22Rv1 (cell line): ENCODE measurements around the gene TLR6.

Experiments used
- H3K27ac ChIP-seq: fragments of 450-650 bp; 2 replicates; pipeline ENCODE4 v1.5.1; 2017
- CTCF ChIP-seq: fragments of 450-650 bp; IDR thresholded peaks from 2 replicates; pipeline ENCODE4 v1.5.1; 2017; ENCODE audit warnings: mild to moderate bottlenecking
- ZFX ChIP-seq: fragments of 450-650 bp; IDR thresholded peaks from 2 replicates; pipeline ENCODE4 v1.6.1; 2017; ENCODE audit warnings: antibody characterized with exemption, borderline replicate concordance

Gene TLR6

GRCh38 chr4:38775326-38775725, 81.3 kb downstream of the TLR6 start:
- TF ChIP-seq ZFX: no peak
- no peak for TF ChIP-seq CTCF
- no peak overlapping the region for H3K27ac ChIP-seq

GRCh38 chr4:38774181-38774955, 82.2 kb downstream of the TLR6 start:
- H3K27ac ChIP-seq: no peak overlapping the region
- TF ChIP-seq ZFX (no peak), CTCF (no peak)
